OCI-M2 (cell line): ENCODE results near the gene FEZF1.
"Not testable (repeated sequence)": the region's sequence is repeated elsewhere in the genome, so short reads cannot be mapped to it uniquely, and the experiment has no call there.

Experiments used
- DNase-seq: peaks from one replicate; lab custom pipeline; 2025; ENCODE audit not compliant: unreplicated experiment; lab: John Stamatoyannopoulos, UW

The FEZF1 gene

DNA sequence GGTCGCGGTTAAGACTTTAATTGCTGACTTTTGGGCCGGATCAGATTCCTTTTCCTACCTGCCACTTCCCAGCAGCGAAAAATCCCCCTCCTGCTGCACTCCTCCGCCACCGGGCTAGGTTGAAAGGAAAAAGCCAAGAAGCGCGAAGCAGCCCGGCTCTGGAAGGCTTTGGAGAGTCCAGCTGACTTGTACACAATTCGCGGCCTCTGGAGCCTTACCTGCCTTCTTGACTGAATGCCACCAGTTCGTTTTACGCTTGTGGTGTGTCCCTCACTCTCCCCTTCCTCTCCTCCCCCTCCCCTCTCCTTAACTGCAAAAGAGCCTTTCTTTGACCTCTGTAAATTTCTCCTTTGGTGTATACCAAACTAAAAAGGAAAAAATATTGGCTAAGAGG is 2.7 kb upstream of the FEZF1 start:
- DNase-seq = no peak

DNA sequence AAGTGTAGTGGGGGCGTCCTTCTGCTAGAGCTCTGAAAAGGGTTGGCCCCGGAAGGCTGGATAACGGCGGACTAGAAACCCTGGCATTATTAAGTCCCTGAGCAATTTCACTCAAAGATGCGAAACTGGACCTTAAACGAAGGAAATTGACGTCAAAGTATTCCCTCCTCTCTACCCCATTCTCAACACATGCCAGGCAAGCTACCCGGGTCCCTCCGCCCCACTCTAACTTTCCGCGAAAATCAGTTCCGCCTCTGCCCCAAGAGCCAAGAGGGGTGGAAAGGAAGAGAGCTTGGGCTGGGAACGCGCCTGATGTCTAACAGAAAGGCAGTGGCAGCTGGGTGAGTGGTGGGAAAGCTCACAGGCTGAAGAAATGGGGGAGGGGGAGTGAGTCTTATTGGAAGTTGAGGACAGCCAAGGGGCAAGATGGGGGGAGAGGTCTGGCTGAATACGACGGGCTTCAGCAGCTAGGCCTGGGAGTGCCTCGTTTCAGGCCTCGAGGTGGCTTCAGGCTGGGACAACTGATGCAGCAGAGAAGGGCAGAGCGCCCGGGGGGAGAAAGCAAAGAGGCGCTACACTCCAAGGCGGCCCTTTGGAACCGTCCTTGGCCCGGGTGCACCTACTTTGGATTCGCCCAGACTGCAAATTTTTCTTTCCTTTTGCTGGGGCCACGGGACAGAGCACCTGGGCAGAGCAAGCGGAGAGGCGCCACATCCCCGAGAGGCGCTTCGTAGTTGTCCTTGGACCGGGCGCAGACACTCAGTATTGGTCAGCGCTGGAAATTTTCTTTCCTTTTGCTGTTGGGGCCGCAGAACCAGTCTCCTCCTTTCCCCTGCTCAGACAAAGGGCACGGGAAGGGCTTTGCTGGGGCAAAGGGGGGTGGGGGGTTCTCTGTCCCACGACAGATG is 2.0 kb upstream of the FEZF1 start:
- DNase-seq = no peak

DNA sequence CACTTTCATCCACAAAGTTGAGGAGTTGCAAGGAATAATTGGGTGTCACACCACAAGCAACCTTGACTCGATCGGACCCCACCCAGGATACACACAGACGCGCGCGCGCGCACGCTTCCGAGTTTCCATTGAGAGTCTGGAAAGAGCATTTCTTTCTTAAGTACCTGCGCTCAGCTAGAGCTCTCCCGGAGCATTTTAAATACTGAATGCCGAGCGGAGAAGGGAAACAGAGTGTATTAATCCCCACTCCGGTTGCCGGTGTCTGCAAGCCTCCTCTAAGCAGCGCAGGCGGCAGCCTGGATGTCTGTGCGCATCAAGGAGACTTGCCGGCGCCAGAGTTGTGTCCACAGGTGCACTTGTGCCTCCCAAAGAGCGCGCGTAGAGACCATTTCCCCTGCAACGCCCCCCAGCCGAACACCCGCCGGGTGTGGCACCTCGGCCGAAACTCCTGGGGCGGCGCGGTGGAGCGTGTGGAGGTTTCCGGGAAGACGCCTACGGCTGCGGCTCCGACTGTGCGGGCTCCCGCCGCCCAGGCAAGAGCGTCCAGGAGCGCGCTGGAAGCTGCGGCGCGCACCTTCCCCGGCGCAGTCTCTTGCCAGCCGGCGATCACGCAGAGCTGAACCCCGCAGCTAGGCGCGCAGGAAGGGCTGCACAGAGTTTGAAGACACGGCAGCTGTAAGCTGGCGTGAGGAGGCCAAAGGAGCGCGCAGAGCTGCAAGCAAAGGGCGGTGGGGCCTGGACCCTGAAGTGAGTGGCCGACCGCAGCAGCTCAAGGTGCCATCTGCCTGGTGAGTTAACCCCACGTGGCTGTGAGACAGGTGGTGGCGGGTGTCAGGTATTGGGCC is 1.1 kb upstream of the FEZF1 start:
- no peak for DNase-seq

DNA sequence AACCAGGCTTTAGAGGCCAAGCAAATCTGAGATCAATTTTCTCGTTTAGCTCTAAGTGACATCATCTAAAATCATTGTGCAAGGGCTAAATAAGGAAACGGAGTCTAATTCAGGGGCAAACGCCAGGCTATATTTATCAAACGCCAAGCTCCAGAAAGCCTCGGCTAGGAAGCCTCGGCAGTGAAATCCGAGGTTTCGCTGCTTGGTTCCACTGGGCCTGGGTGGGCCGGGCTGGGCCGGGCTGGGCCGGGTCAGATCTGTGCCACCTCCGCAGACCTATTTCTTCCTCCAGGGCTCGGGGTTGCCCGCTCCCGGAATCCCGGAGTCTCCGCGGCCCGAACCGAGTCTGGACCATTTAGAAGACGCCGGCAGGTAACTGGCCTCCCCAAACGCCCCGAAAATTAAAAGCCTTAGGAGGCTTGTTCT is 459 bp upstream of the FEZF1 start:
- DNase-seq = no peak

DNA sequence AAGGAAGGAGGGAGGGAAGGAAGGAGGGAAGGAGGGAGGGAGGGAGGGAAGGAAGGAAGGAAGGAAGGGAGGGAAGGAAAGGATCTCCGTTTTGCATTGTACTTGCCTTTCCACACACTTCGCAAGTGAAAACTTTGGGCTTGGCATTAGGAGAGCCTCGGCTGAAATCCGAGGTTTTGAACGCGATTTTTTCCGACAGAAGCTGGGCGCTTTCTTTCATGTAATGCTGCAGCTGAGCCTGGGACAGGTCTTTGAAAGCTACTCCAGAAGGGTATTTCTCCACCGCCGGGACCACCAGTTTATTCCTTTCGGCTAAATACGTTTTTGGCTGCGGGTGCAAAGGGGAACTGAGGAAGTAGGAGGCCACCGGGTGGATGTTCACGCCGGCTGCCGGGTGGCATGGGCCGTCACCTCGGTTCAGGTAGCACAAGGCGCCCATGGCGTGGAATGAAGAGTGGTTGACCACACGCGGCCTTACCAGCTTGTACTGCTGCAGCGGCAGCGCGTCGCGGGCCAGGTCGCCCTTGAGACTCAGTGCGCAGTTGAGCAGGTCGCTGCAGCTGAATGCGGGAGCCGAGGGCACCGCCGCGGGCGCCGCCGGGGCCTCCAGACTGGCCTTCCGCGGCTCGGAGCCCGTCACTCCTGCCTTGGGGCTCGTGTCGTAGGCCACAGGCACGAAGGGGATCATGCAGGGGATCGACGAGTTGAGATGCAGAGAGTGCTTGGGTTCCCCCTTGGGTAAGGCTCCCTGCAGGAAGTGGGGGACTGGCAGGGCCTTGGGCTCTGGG is 825 bp downstream of the FEZF1 start:
- no peak for DNase-seq

DNA sequence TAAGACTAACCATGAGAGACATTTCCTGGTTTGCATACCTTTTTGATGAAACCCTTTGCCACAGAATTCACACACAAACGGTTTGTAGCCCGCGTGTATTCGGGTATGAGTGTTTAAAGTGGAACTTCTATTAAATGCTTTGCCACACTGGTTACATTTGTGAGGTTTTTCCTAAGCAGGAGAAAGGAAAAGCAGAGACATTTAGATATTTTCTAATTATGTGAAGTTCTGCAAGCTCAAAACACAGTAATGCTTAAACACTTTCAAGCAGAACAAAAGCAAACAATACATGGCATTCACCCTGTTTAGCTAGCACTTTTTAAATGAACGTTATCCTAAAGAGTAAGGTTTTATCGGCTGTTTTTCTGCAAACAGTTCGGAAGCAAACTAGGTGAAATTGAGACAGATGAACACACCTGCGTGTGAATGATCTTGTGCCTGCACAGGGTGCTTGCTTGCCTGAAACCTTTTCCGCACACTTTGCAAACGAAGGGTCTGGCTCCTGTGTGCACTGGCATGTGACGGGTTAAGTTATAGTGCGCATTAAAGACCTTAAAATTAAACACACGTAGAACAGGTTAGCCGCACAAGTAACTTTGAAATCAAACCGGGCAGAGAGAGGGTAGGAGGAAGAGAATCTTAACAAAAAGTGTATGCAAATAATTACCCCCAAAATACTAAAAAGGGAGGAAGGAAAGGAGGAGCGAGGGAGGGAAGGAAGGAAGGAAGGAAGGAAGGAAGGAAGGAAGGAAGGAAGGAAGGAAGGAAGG is 1.6 kb downstream of the FEZF1 start:
- DNase-seq = no peak

DNA sequence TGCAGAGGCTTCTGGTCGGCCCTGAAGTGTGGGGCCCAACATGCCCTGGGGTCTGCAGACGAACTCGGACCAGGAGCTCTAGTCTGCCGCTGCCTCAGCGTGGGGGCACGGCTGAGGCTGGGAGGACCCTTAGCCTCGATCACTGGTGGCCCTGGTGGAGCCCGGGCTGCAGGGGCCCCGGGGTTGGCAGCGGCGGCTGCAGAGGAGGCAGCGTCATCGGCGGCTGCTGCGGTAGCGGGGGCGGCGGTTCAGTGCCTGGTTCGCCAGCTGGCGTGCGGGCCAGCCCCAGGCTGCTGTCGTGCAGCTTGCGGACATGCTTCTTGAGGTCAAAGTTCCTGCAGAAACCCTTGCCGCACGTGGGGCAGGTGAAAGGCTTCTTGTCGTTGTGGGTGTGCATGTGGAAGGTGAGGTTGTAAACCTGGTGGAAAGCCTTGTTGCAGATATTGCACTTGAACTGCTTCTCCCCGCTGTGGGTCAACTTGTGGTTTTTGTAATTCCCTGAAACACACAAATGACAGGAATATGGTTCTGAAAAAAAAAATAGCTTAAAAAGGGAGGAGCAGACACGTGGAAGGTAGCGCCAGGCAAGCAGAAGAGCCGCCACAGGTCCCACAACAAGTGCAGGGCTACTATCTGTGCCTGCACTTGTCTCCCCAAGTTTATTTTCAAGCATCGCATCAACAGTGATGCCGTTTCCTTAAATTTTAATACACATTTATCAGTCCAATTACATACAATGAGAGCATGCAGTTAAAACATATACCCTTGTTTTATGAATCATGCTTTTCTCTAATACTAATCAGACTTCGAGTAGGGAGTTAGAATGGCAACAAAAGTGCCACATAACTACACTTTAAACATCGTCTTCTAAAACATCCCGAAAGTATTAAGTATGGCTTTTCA is 2.4 kb downstream of the FEZF1 start:
- DNase-seq = no peak

DNA sequence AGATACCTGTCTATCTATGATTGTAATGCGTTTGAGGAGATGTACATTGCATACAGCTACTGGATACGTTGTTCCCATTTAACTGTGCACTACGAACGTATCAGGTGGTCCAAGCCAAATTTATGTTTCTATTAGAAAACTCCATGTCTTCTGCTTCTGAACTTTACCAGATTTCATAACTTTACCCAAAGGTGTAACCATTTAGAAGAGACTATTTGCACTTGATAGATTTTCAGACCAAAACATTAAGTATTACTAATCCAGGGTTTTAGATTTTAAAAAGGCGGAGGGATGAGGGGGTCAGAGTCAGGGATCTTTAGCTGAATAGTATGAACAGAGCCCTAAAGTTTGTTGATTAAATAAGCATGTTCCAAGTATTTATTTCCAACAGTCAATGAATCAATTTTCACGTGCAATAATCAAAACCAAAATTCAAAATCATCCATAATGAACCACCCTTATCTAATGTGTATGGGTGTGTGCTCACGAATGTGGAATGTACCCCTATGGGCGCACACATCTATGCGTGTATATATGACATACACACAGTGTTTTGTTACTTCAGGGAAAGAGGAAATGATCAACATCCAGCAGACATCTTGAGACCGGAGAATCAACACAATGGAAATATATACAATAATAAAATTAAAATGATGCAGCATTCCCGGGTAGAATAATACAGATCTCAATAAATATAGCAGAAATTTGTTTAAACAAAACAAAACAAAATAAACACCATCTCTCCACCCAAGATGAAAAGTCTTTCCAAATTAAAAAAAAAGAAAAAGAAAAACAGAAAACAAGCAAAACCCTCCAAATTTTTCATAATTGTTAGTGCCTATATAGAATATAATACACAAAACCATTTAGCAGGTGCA is 3.4 kb downstream of the FEZF1 start:
- DNase-seq = no peak

DNA sequence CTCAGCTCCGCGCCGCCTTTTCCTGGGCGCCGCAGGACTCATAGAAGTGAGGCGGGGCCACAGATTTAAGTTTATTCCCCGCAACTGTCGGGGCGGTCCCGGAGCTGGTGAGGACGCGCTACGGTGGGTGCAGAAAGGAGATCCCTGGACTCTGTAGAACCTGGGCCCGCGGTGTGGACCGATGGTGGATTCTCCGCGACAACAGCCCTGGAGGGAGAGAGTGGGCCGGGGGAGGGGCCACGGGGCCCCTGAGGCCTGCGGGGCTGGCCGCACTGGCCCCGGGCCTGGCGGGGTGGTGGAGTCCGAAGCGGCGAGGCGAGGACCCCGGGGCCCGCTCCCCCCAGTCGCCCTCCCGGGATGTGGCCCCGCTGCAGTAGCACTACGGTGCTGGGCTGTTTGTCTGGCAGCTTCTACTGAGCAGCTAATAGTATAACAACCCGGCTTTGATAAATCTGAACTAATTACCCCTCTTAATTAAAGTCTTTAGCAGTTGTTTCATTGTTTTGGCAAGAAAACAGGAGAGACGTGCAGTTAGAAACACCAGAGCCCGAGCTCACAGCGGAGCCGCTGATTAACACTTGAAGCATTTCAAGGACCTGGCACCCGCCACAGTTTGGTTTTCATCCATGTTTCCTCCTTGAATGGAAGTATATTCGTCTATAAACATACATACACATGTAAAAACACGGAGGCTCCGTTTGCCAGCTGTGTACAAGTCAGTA is 4.2 kb downstream of the FEZF1 start:
- DNase-seq = no peak

DNA sequence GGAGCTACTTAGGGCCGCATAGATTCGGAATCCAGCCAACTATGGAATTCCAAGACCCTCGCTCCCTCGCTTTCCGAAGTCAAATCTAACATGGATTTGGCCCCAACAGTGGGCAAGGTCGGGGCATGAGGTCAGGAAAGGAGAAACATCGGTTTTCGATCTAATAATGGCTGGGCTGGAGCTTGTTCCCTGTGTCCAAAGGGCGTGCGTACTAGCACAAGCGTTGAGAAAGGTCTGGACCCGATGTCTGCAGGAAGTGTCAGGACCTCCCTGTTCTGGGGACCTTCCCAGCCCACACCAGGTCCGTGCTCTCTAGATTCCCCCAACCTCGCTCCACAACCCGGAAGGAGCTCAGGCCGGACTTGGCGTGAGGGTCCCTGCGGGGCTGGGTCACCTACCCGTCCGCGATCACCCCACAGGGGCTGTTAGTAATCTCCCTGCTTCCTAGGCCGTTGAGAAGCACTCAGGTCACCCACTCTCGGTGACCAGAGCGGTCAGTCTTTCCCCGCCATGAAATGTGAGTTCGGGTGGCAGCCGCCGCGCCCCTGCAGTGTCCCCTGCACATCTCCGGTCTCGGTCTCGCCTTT is 4.8 kb downstream of the FEZF1 start:
- DNase-seq = no peak

DNA sequence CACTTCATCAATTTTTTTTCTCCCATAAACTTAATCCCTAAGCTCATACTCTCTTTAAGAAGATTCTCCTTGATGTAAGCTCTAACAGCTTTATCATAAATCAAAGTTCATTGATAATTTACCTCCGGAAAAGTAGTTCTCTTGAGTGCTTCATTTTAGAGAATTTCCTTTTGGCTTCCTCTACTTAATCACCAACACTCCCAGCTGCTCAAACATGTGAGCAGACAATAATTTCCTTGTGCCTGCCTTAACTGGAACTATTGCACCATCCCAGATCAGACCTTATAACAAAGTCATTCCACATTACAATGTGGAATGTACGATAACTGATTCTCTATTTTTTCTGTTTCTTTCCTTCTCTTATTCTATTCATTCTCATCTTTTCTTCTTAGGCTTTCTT is 5.9 kb downstream of the FEZF1 start:
- no peak for DNase-seq

DNA sequence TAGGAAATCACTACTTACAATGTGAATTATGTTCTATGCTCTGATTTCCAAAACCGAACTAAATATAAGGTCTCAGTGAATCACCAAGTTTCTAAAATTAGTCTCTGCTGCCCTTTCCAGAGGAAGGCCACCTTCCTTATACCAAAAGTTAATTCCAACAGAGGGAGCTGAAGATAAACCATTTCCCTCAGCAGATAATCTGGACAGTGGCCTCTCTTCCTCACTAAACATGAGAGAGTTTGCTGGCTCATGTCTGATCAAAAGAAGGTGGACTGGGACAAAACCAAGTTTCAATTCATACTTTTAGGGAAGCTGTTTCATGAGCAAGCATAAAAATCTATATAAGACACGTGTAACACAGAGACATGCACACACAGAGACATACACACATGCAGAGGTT is 6.4 kb downstream of the FEZF1 start:
- no peak for DNase-seq

DNA sequence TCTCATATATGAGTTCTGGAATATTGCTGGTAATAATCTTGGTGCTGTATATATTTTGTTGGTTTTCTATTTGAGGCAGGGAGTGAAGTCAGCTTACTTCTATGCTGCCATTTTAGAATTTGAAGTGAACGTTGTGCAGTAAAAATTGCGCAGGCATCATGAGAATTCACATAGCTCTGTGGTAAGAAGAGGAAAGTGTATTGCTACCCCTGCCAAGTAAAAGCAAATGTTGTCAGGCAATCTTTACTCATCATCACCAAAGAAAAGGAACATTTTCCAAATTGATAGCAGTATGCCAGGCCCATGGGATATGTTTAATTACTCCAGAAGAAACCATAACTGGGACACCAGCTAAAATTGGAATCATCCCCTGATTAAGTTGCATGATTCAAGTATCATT is 13.4 kb downstream of the FEZF1 start:
- DNase-seq = no peak

DNA sequence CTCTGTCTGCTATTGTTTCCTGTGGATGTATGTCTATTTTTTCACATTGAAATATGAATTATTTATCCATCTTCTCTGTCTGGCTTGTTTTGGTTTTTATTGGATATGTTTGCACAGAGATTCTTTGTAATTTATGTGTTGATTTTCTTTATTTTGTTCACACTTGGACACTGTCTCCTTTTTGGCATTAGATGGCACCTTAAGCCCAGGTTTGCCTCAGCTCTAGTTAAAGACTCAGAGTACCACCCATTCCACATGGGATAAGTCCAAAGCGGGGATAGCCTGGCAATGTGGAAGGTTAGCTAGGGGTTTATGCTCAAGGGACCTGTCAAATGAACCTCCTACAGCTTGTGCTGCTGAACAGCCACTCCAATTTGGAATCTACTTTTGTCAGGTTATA is 14.1 kb downstream of the FEZF1 start:
- DNase-seq = no peak

DNA sequence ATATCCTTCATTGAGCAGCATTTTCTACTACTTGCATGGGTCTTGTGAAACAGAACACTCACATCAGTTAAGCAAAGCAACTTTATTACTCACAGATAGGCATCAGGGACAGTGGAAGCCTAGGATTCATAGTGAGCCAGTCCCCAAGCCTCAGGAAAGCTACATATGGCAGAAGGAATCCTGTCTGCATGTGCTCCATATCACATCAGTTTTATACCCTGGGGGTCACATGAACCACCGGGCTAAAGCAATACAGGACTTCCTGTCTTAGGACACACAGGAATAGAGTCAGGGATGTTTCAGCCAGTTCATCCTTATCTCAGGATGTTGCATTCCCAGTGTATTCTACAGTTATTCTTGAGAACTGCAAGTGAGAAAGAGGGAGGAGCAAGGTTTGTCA is 15.1 kb downstream of the FEZF1 start:
- no peak for DNase-seq

DNA sequence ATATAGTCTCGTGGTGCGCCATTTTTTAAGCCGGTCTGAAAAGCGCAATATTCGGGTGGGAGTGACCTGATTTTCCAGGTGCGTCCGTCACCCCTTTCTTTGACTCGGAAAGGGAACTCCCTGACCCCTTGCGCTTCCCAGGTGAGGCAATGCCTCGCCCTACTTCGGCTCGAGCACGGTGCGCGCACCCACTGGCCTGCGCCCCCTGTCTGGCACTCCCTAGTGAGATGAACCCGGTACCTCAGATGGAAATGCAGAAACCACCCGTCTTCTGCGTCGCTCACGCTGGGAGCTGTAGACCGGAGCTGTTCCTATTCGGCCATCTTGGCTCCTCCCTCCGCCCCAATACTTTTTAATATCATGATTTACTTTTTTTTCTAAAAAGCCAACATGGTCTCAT is 19.9 kb downstream of the FEZF1 start:
- DNase-seq = not testable (repeated sequence)

DNA sequence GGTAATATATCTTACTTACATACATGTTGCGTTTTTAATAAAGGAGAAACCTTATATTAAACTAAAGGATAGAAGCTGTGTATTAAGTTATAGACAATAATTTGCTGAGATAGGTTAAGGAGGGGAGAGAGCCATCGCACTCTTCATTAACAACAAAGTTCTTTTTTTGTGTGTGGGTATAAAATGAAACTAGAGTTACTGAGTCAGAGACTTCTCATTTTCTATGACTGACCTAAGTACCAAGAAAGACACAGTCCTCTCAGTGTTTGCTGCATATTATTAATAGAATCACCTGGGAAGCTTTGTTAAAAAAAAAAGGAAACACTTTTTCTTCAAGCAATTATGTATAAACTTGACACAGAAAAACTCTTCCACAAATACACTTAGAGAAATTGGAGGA is 31.4 kb downstream of the FEZF1 start:
- no peak for DNase-seq

DNA sequence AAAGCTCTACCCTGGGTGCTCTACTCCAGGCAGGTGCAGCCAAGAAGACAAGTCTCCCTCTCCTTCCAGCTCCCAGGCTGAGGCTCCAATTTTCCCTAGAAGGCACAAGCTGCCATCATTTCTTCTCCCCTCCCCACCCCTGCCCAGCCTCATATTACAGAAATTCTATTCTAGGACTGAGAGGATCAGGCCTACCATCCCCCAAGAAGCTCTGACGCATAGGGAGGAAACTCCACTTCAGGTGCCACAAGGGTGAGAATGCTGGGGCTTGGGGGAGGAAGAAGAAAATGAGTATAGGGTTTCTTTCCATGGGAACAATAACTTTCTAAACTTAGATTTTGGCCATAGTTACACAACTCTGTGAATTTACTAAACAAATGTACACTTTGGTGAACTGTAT is 35.3 kb downstream of the FEZF1 start:
- DNase-seq = no peak
